Psoas muscle (tissue), 8 donors: ENCODE measurements around the gene CYB5D1. TPM values are rescaled to one million over a fixed set of nuclear protein-coding genes. Genes with fewer than 3 reads are reported as not detected.
"Not testable (repeated sequence)": the region's sequence is repeated elsewhere in the genome, so short reads cannot be mapped to it uniquely, and the experiment has no call there.

Experiments
- ATAC-seq, 4 donors: fragments of 200-7000 bp; cut with Tn5 transposase; one replicate each; pipeline ENCODE4 v1.9.1; 2020; ENCODE audit warnings: moderate library complexity in 3 of 4, mild to moderate bottlenecking in 2 of 4
- DNase-seq, 2 donors: peaks; one replicate each; pipeline ENCODE4 v3.0.0-alpha.2; 2020
- H3K27ac ChIP-seq: fragments of 200-600 bp; one replicate; pipeline ENCODE4 v1.8.0; 2022
- H3K27me3 ChIP-seq, 3 donors: fragments of 200-600 bp in 1 of 3; one replicate each; pipeline versions ENCODE4 v1.6.1 to v1.8.0; 2013 to 2022; ENCODE audit warnings: low read length in 2 of 3, mild to moderate bottlenecking in 2 of 3, moderate library complexity in 1 of 3; ENCODE audit not compliant: insufficient read depth in 3 of 3
- H3K36me3 ChIP-seq, 2 donors: fragments of 200-600 bp in 1 of 2; one replicate each; pipeline versions ENCODE4 v1.6.1 to v1.8.0; 2013 to 2022; ENCODE audit warnings: low read depth in 1 of 2, mild to moderate bottlenecking in 1 of 2, moderate library complexity in 1 of 2; ENCODE audit not compliant: insufficient read depth in 1 of 2
- H3K4me1 ChIP-seq: fragments of 200-600 bp; one replicate; pipeline ENCODE4 v1.8.0; 2022
- H3K4me3 ChIP-seq: fragments of 200-600 bp; one replicate; pipeline ENCODE4 v1.8.0; 2022; ENCODE audit warnings: mild to moderate bottlenecking
- H3K9me3 ChIP-seq: fragments of 200-600 bp; one replicate; pipeline ENCODE4 v1.8.0; 2022
- CTCF ChIP-seq: fragments of 200-600 bp; IDR thresholded peaks from one replicate; pipeline ENCODE4 v1.8.0; 2022; ENCODE audit warnings: antibody characterized with exemption
- WGBS, 3 donors: extraction: QIAGEN DNeasy Blood & Tissue Kit; methylation state at CpG; one replicate each; pipeline versions ENCODE4 v1.1.6 to v1.1.7; 2013; 5-methylcytosine and 5-hydroxymethylcytosine counted together
- intact Hi-C, 2 donors: fragments of 100-400 bp; cut with DNase I; formaldehyde crosslinking; loops; one replicate each; pipeline versions ENCODE4 v1.11.0 to v1.14.2; 2022
- polyA plus RNA-seq, 3 donors: library from polyadenylated mRNA; stranded (reverse); fragments of 200-250 nt; gene quantifications; one replicate each; pipeline ENCODE4 v1.2.3, GENCODE V29; 2013
- total RNA-seq, 4 donors: library from RNA; stranded (reverse); fragmentation: NEBNext Ultra II Directional in 2 of 4; extraction: Animal tissue kit (Norgen Biotek cat#: 25700) in 2 of 4; gene quantifications; one replicate each; pipeline versions ENCODE4 v1.2.1 to v1.2.4, GENCODE V29; 2021 to 2023
- donor health status: healthy with polysubstance abuse.
- donor health status: DM: no; HTN: no; CAD: no; lungs with moderate emphysema.
- donor health status: Bipolar disorder and iron deficiency.
- donor health status: healthy.
- donor health status: DM: yes; HTN: yes; CAD: no.
- donor health status: DM: no; HTN: no; CAD: no.
- donor health status: DM: no; HTN: no; CAD: no.
- donor health status: DM: yes; HTN: yes; CAD: no.

The CYB5D1 gene
- total and polyA plus RNA-seq, 7 donors: 7.1 to 31.7 (median 10.4) TPM

GRCh38 chr17:7858522-7858810 lies 663 bp downstream of the CYB5D1 start:
- Histone ChIP-seq H3K4me1 (peaks cover 26% of the 10 kb centered on the region), H3K4me3 (peak overlapping the region; percentile 86), H3K9me3 (no peaks in the 10 kb centered on the region), H3K27me3 (no peaks in the 10 kb centered on the region), H3K36me3 (peaks cover 6 to 34% of the 10 kb centered on the region in 2 donors), H3K27ac (peak overlapping the region; percentile 93)
- DNase-seq: peak; percentile 52 to 71
- intact Hi-C loops: loop anchor here in 1 of 2 donors (2.0 kb wide), 1 partner anchor 130 kb away; no protein-coding TSS in a partner anchor
- WGBS, 3 donors: 16 to 24% (median 23%) methylated on average over 20 of the region's 20 CpGs
- ATAC-seq: peak in 1 of 4 donors; percentile 14
- TF ChIP-seq CTCF: peak; percentile 28

- Histone ChIP-seq H3K27ac (no peak overlapping the region), H3K27me3 (no peaks in the 10 kb centered on the region), H3K4me1 (peaks cover 26% of the 10 kb centered on the region), H3K4me3 (peak overlapping the region; percentile 86), H3K36me3 (peaks cover 3 to 28% of the 10 kb centered on the region in 2 donors), H3K9me3 (no peaks in the 10 kb centered on the region)
- TF ChIP-seq CTCF: no peak
- WGBS, 3 donors: 82 to 90% (median 83%) methylated on average over 8 of the region's 8 CpGs
- DNase-seq (no peak), ATAC-seq (no peak)
- intact Hi-C loops: loop anchor here in 1 of 2 donors (2.0 kb wide), 1 partner anchor 130 kb away; no protein-coding TSS in a partner anchor
Observed at GRCh38 chr17:7859028-7859427, 1.2 kb downstream of the CYB5D1 start.

- Histone ChIP-seq H3K4me3 (no peak overlapping the region), H3K4me1 (peaks cover 12% of the 10 kb centered on the region), H3K27me3 (no peaks in the 10 kb centered on the region), H3K27ac (no peak overlapping the region), H3K9me3 (no peaks in the 10 kb centered on the region), H3K36me3 (peaks cover 3 to 29% of the 10 kb centered on the region in 2 donors)
- intact Hi-C loops: loop anchor here (1.0 to 5.0 kb wide), 6 partner anchors 34 to 194 kb away; no protein-coding TSS in a partner anchor
- ATAC-seq (no peak), DNase-seq (no peak)
- peak; percentile 82 for TF ChIP-seq CTCF
- WGBS, 3 donors: 39 to 41% (median 39%) methylated on average over 3 of the region's 3 CpGs
Observed at GRCh38 chr17:7862692-7863437, 5.1 kb downstream of the CYB5D1 start.

- not testable (repeated sequence) for ATAC-seq, H3K27me3 ChIP-seq, H3K9me3 ChIP-seq, H3K27ac ChIP-seq, H3K4me1 ChIP-seq, H3K4me3 ChIP-seq, DNase-seq
- 74 to 84% (median 74%) methylated on average over 5 of the region's 5 CpGs for WGBS, 3 donors
- peaks cover 3 to 29% of the 10 kb centered on the region in 2 donors for H3K36me3 ChIP-seq
- intact Hi-C loops: loop anchor here (5.0 kb wide), 4 partner anchors 33 to 193 kb away; no protein-coding TSS in a partner anchor
Observed at GRCh38 chr17:7864384-7864783, 6.6 kb downstream of the CYB5D1 start.

GRCh38 chr17:7864995-7865650 lies 7.3 kb downstream of the CYB5D1 start:
- Histone ChIP-seq H3K9me3 (no peaks in the 10 kb centered on the region), H3K4me3 (no peak overlapping the region), H3K4me1 (no peaks in the 10 kb centered on the region), H3K27me3 (no peaks in the 10 kb centered on the region), H3K27ac (no peak overlapping the region), H3K36me3 (peaks cover 3 to 27% of the 10 kb centered on the region in 2 donors)
- DNase-seq (no peak), ATAC-seq (peak in 1 of 4 donors; percentile 11)
- intact Hi-C loops: loop anchor here (5.0 kb wide), 4 partner anchors 32 to 192 kb away; no protein-coding TSS in a partner anchor
- WGBS, 3 donors: 90 to 95% (median 93%) methylated on average over 5 of the region's 5 CpGs
- TF ChIP-seq CTCF: no peak
